Parathyroid adenoma (tissue), 2 donors: Measurements from ENCODE around the gene ITM2A.
A peak's percentile ranks its signal among the peaks of the same experiment; 100 is the strongest.

ENCODE experiments used
- H2AFZ ChIP-seq: fragments of 300-600 bp; sonication (generic); one replicate; pipeline ENCODE4 v1.7.0; 2017; ENCODE audit warnings: antibody characterized with exemption, mild to moderate bottlenecking
- H3K27ac ChIP-seq: fragments of 300-600 bp; sonication (generic); one replicate; pipeline ENCODE4 v1.7.0; 2017
- H3K27me3 ChIP-seq: fragments of 300-600 bp; sonication (generic); one replicate; pipeline ENCODE4 v1.7.0; 2017; ENCODE audit warnings: low read length; ENCODE audit not compliant: control insufficient read depth, insufficient read depth
- H3K36me3 ChIP-seq: fragments of 300-600 bp; sonication (generic); one replicate; pipeline ENCODE4 v1.7.0; 2017; ENCODE audit warnings: low read length; ENCODE audit not compliant: control insufficient read depth, insufficient read depth
- H3K4me1 ChIP-seq: fragments of 300-600 bp; sonication (generic); one replicate; pipeline ENCODE4 v1.7.0; 2017; ENCODE audit warnings: control low read depth
- H3K4me2 ChIP-seq: fragments of 300-600 bp; sonication (generic); one replicate; pipeline ENCODE4 v1.7.0; 2017; ENCODE audit warnings: low read length
- H3K4me3 ChIP-seq: fragments of 300-600 bp; sonication (generic); one replicate; pipeline ENCODE4 v1.7.0; 2017; ENCODE audit warnings: low read depth, low read length
- H3K79me2 ChIP-seq: fragments of 300-600 bp; sonication (generic); one replicate; pipeline ENCODE4 v1.7.0; 2017; ENCODE audit warnings: control low read depth
- H3K9ac ChIP-seq: fragments of 300-600 bp; sonication (generic); one replicate; pipeline ENCODE4 v1.7.0; 2017; ENCODE audit warnings: mild to moderate bottlenecking
- H3K9me3 ChIP-seq: fragments of 300-600 bp; sonication (generic); one replicate; pipeline ENCODE4 v1.7.0; 2017; ENCODE audit warnings: low read length; ENCODE audit not compliant: control insufficient read depth
- CTCF ChIP-seq: fragments of 300-600 bp; sonication (generic); IDR thresholded peaks from one replicate; pipeline ENCODE4 v1.7.0; 2017; ENCODE audit warnings: antibody characterized with exemption, mild to moderate bottlenecking
- donor health status: primary hyperparathyroidism.

ITM2A gene

GRCh38 chrX:79371101-79371500 is 4.0 kb upstream of the ITM2A start:
- no peak overlapping the region for H2AFZ ChIP-seq
- no peak overlapping the region for H3K4me2 ChIP-seq
- no peak overlapping the region for H3K4me3 ChIP-seq
- no peaks in the 10 kb centered on the region for H3K4me1 ChIP-seq
- no peaks in the 10 kb centered on the region for H3K79me2 ChIP-seq
- no peaks in the 10 kb centered on the region for H3K9me3 ChIP-seq
- TF ChIP-seq CTCF, result no peak
- H3K27me3 ChIP-seq, result no peaks in the 10 kb centered on the region
- H3K27ac ChIP-seq, result no peak overlapping the region
- no peak overlapping the region for H3K9ac ChIP-seq
- H3K36me3 ChIP-seq, result no peaks in the 10 kb centered on the region

GRCh38 chrX:79369871-79370270 is 2.7 kb upstream of the ITM2A start:
- no peaks in the 10 kb centered on the region for H3K4me1 ChIP-seq
- no peaks in the 10 kb centered on the region for H3K27me3 ChIP-seq
- H3K4me3 ChIP-seq, result no peak overlapping the region
- no peak overlapping the region for H2AFZ ChIP-seq
- H3K4me2 ChIP-seq, result no peak overlapping the region
- no peak for TF ChIP-seq CTCF
- no peak overlapping the region for H3K9ac ChIP-seq
- H3K79me2 ChIP-seq, result no peaks in the 10 kb centered on the region
- H3K9me3 ChIP-seq, result no peaks in the 10 kb centered on the region
- no peak overlapping the region for H3K27ac ChIP-seq
- no peaks in the 10 kb centered on the region for H3K36me3 ChIP-seq

GRCh38 chrX:79368441-79368840 is 1.3 kb upstream of the ITM2A start:
- no peaks in the 10 kb centered on the region for H3K9me3 ChIP-seq
- no peaks in the 10 kb centered on the region for H3K27me3 ChIP-seq
- no peak overlapping the region for H3K4me3 ChIP-seq
- no peak overlapping the region for H3K9ac ChIP-seq
- no peak overlapping the region for H3K4me2 ChIP-seq
- H2AFZ ChIP-seq, result no peak overlapping the region
- no peaks in the 10 kb centered on the region for H3K4me1 ChIP-seq
- no peaks in the 10 kb centered on the region for H3K36me3 ChIP-seq
- TF ChIP-seq CTCF, result no peak
- H3K27ac ChIP-seq, result no peak overlapping the region
- no peaks in the 10 kb centered on the region for H3K79me2 ChIP-seq

- no peak for TF ChIP-seq CTCF
- peak overlapping the region; percentile 89 for H2AFZ ChIP-seq
- H3K27me3 ChIP-seq, result no peaks in the 10 kb centered on the region
- no peak overlapping the region for H3K4me2 ChIP-seq
- H3K9ac ChIP-seq, result no peak overlapping the region
- H3K79me2 ChIP-seq, result no peaks in the 10 kb centered on the region
- no peaks in the 10 kb centered on the region for H3K4me1 ChIP-seq
- no peaks in the 10 kb centered on the region for H3K36me3 ChIP-seq
- no peaks in the 10 kb centered on the region for H3K9me3 ChIP-seq
- H3K4me3 ChIP-seq, result no peak overlapping the region
- no peak overlapping the region for H3K27ac ChIP-seq
Observed at GRCh38 chrX:79367907-79368306, 773 bp upstream of the ITM2A start.

GRCh38 chrX:79366556-79366872 is 620 bp downstream of the ITM2A start:
- H3K27me3 ChIP-seq, result no peaks in the 10 kb centered on the region
- TF ChIP-seq CTCF, result no peak
- H3K9me3 ChIP-seq, result no peaks in the 10 kb centered on the region
- H3K4me2 ChIP-seq, result peak overlapping the region; percentile 57
- no peaks in the 10 kb centered on the region for H3K4me1 ChIP-seq
- peak overlapping the region; percentile 89 for H2AFZ ChIP-seq
- no peaks in the 10 kb centered on the region for H3K36me3 ChIP-seq
- H3K27ac ChIP-seq, result peak overlapping the region; percentile 66
- H3K79me2 ChIP-seq, result no peaks in the 10 kb centered on the region
- peak overlapping the region; percentile 37 for H3K4me3 ChIP-seq
- H3K9ac ChIP-seq, result no peak overlapping the region
